T-helper 2 cell treated with Interferon-gamma antibody and Interleukin-4, amounts not matched to agents 5 μg/mL and 100 μg/mL, for 36 hours (primary cell): ENCODE data around the gene PIN1.
"Not testable (repeated sequence)": the region's sequence is repeated elsewhere in the genome, so short reads cannot be mapped to it uniquely, and the experiment has no call there.

Experiments used
- DNase-seq: peaks from one replicate; pipeline ENCODE4 v3.0.0; 2021; ENCODE audit warnings: low spot score
- H3K27ac Mint-ChIP-seq: one replicate; pipeline ENCODE4 v1.8.0; 2021; ENCODE audit warnings: mild to moderate bottlenecking, mixed read lengths
- H3K27me3 Mint-ChIP-seq: one replicate; pipeline ENCODE4 v1.8.0; 2021; ENCODE audit warnings: low read depth, mixed read lengths
- H3K36me3 Mint-ChIP-seq: one replicate; pipeline ENCODE4 v1.8.0; 2021; ENCODE audit warnings: low read depth, mixed read lengths
- H3K4me1 Mint-ChIP-seq: one replicate; pipeline ENCODE4 v1.8.0; 2021; ENCODE audit warnings: low read depth, mixed read lengths
- H3K4me3 Mint-ChIP-seq: one replicate; pipeline ENCODE4 v1.8.0; 2022; ENCODE audit warnings: mild to moderate bottlenecking, moderate library complexity, mixed read lengths
- H3K9me3 Mint-ChIP-seq: one replicate; pipeline ENCODE4 v1.8.0; 2021; ENCODE audit warnings: mixed read lengths

PIN1 gene

GRCh38 chr19:9828551-9829063 lies 6.5 kb upstream of the PIN1 start:
- peaks cover 15% of the 10 kb centered on the region for H3K4me1 Mint-ChIP-seq
- peak overlapping the region; percentile 95 for H3K4me3 Mint-ChIP-seq
- H3K9me3 Mint-ChIP-seq = no peaks in the 10 kb centered on the region
- no peak for DNase-seq
- H3K36me3 Mint-ChIP-seq = peaks cover 24% of the 10 kb centered on the region
- peak overlapping the region; percentile 98 for H3K27ac Mint-ChIP-seq
- no peaks in the 10 kb centered on the region for H3K27me3 Mint-ChIP-seq

- H3K27ac Mint-ChIP-seq = peak overlapping the region; percentile 90
- peaks cover 13% of the 10 kb centered on the region for H3K4me1 Mint-ChIP-seq
- no peaks in the 10 kb centered on the region for H3K9me3 Mint-ChIP-seq
- H3K4me3 Mint-ChIP-seq = peak overlapping the region; percentile 93
- peaks cover 19% of the 10 kb centered on the region for H3K36me3 Mint-ChIP-seq
- no peaks in the 10 kb centered on the region for H3K27me3 Mint-ChIP-seq
- DNase-seq = no peak
Observed at GRCh38 chr19:9834307-9834725, 802 bp upstream of the PIN1 start.

DNA sequence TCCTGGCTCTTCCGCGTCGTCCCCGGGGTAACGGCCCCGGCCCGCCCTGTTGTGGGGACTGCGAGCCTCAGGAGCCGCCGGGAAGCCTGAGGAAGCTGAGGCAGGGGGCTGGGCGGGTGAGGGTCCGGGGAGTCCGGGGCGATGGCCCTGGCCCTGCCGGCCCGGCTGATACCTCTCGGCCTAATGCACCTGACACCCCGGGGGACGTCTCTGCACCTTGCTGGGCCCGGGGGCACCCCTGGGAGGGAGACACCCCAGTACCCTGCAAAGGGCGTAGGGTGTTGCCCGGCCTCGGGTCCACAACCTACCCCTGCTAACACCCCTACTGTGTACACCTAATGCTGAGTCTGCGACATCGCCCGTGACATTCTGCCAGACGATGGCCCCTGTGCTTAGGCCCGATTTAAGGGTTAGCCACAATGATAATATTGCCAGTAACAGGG lies 410 bp downstream of the PIN1 start:
- no peak for DNase-seq
- Mint-ChIP-seq H3K27ac (peak overlapping the region; percentile 86), H3K4me1 (peaks cover 13% of the 10 kb centered on the region), H3K27me3 (no peaks in the 10 kb centered on the region), H3K36me3 (peaks cover 17% of the 10 kb centered on the region), H3K4me3 (peak overlapping the region; percentile 95), H3K9me3 (no peaks in the 10 kb centered on the region)

GRCh38 chr19:9836021-9836420 lies 903 bp downstream of the PIN1 start:
- Mint-ChIP-seq H3K4me1 (peaks cover 13% of the 10 kb centered on the region), H3K27me3 (no peaks in the 10 kb centered on the region), H3K36me3 (peaks cover 20% of the 10 kb centered on the region), H3K4me3 (peak overlapping the region; percentile 95), H3K9me3 (no peaks in the 10 kb centered on the region), H3K27ac (peak overlapping the region; percentile 86)
- no peak for DNase-seq

DNA sequence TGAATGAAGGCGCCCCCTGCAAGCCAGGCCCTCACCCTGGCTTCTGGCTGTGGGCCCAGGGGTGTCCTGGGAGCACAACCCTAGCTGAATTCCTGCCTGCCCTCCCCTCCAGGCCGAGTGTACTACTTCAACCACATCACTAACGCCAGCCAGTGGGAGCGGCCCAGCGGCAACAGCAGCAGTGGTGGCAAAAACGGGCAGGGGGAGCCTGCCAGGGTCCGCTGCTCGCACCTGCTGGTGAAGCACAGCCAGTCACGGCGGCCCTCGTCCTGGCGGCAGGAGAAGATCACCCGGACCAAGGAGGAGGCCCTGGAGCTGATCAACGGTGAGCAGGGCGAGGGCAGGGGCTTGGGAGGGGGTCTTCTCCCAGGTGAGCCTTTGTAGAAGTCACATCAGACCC lies 3.2 kb downstream of the PIN1 start:
- H3K27me3 Mint-ChIP-seq = no peaks in the 10 kb centered on the region
- no peak overlapping the region for H3K4me3 Mint-ChIP-seq
- H3K36me3 Mint-ChIP-seq = peaks cover 41% of the 10 kb centered on the region
- H3K4me1 Mint-ChIP-seq = peaks cover 13% of the 10 kb centered on the region
- H3K9me3 Mint-ChIP-seq = no peaks in the 10 kb centered on the region
- H3K27ac Mint-ChIP-seq = no peak overlapping the region
- no peak for DNase-seq

GRCh38 chr19:9839415-9839814 lies 4.3 kb downstream of the PIN1 start:
- no peak for DNase-seq
- peaks cover 11% of the 10 kb centered on the region for H3K4me1 Mint-ChIP-seq
- H3K4me3 Mint-ChIP-seq = no peak overlapping the region
- no peaks in the 10 kb centered on the region for H3K9me3 Mint-ChIP-seq
- H3K27me3 Mint-ChIP-seq = no peaks in the 10 kb centered on the region
- H3K27ac Mint-ChIP-seq = no peak overlapping the region
- peaks cover 51% of the 10 kb centered on the region for H3K36me3 Mint-ChIP-seq

GRCh38 chr19:9842834-9843625 lies 7.9 kb downstream of the PIN1 start:
- no peak for DNase-seq
- Mint-ChIP-seq H3K4me1 (no peaks in the 10 kb centered on the region), H3K36me3 (peaks cover 66% of the 10 kb centered on the region), H3K4me3 (no peak overlapping the region), H3K27ac (no peak overlapping the region), H3K27me3 (no peaks in the 10 kb centered on the region), H3K9me3 (no peaks in the 10 kb centered on the region)

- H3K27ac Mint-ChIP-seq, H3K9me3 Mint-ChIP-seq, DNase-seq, H3K4me3 Mint-ChIP-seq, H3K27me3 Mint-ChIP-seq, H3K4me1 Mint-ChIP-seq: not testable (repeated sequence)
- peaks cover 65% of the 10 kb centered on the region for H3K36me3 Mint-ChIP-seq
Observed at GRCh38 chr19:9843626-9844273, 8.6 kb downstream of the PIN1 start.

DNA sequence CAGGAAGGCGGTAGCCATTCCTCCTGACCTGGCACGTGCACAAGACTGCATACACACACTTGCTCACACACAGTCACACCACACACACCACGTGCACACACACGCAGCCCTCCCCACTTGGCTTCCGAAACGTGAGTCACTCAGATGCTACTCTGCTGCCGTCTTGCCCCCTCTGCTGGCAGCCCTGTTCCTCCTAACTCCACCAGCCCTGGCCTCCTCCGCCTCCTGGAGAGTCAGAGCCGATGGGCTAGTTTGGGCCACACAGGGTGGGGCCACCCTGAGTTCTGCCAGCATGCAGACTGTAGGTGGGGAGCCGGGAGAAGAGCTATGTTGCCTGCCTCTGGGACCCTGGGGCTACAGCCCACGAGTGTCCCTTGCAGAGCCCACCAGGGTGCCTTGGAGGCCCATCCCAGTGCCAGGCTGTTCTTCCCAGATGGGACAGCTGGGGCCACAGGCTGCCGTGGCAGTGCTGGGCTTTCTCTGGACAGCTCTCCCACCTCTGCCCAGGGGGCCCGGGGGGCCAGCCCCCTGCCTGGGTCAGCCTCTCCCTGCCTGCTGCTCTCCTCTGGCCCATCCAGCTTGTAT lies 12.1 kb downstream of the PIN1 start:
- no peak for DNase-seq
- Mint-ChIP-seq H3K36me3 (peaks cover 44% of the 10 kb centered on the region), H3K9me3 (no peaks in the 10 kb centered on the region), H3K27me3 (no peaks in the 10 kb centered on the region), H3K27ac (no peak overlapping the region), H3K4me1 (peaks cover 3% of the 10 kb centered on the region), H3K4me3 (no peak overlapping the region)

GRCh38 chr19:9848060-9848459 lies 12.9 kb downstream of the PIN1 start:
- peaks cover 40% of the 10 kb centered on the region for H3K36me3 Mint-ChIP-seq
- H3K27ac Mint-ChIP-seq = no peak overlapping the region

DNA sequence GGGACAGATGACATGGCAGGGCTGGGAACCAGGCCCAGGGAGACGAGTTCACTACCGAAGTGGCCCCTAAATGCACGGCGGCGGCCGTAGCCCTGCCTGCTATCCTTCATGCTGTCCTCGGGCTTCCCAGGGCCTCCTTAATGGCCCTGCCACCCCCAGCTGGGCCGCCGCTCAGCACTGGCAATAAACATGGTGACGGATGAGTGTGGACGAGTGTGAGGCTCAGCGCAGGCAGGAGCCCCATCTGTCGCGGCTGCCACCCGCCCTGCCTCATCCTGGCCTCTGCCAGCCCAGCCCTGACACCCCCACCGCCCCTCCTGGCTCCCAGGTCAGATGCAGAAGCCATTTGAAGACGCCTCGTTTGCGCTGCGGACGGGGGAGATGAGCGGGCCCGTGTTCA lies 13.6 kb downstream of the PIN1 start:
- Mint-ChIP-seq H3K4me1 (peaks cover 3% of the 10 kb centered on the region), H3K4me3 (no peak overlapping the region), H3K27ac (no peak overlapping the region), H3K27me3 (no peaks in the 10 kb centered on the region), H3K36me3 (peaks cover 34% of the 10 kb centered on the region), H3K9me3 (no peaks in the 10 kb centered on the region)
- DNase-seq = no peak

More at GRCh38 chr19:9848060-9848459, 12.9 kb downstream of the PIN1 start:
- DNase-seq = no peak
- Mint-ChIP-seq H3K4me1 (peaks cover 3% of the 10 kb centered on the region), H3K27me3 (no peaks in the 10 kb centered on the region), H3K4me3 (no peak overlapping the region), H3K9me3 (no peaks in the 10 kb centered on the region)

DNA sequence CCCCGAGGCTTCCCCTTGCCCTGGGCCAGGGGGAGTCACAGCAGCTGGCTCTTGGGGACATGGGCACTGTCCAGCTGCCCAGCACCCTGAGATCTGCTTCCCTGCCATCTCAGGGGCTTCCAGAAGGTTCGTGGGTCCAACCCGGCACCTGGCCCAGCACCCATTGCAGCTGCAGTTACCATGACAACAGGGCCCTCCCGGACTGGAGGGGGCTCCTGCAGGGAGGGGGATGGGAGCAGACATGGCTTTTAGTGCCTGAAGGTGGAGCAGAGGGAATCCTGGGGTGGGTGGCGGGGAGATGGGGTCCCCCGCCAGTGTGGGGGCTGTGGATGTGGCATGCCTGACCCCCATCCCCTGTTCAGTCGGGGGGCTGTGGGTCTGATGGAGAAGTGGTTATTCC lies 14.7 kb downstream of the PIN1 start:
- Mint-ChIP-seq H3K27ac (no peak overlapping the region), H3K36me3 (peaks cover 27% of the 10 kb centered on the region)

GRCh38 chr19:9850235-9850959 lies 15.3 kb downstream of the PIN1 start:
- peaks cover 21% of the 10 kb centered on the region for H3K36me3 Mint-ChIP-seq
- no peak overlapping the region for H3K4me3 Mint-ChIP-seq
- H3K27ac Mint-ChIP-seq = no peak overlapping the region
- H3K4me1 Mint-ChIP-seq = peaks cover 3% of the 10 kb centered on the region
- no peaks in the 10 kb centered on the region for H3K9me3 Mint-ChIP-seq
- no peaks in the 10 kb centered on the region for H3K27me3 Mint-ChIP-seq
- no peak for DNase-seq

More for the DNA sequence above, 14.7 kb downstream of the PIN1 start:
- Mint-ChIP-seq H3K4me1 (peaks cover 3% of the 10 kb centered on the region), H3K4me3 (no peak overlapping the region), H3K27me3 (no peaks in the 10 kb centered on the region), H3K9me3 (no peaks in the 10 kb centered on the region)
- DNase-seq = no peak
